Stimulated activated CD4-positive, alpha-beta T cell treated with anti-CD3 and anti-CD28 coated beads, Interleukin-4, amount 100 ng/mL, for 1 hour (primary cell): ENCODE data around the gene USP40.
"Not testable (repeated sequence)": the region's sequence is repeated elsewhere in the genome, so short reads cannot be mapped to it uniquely, and the experiment has no call there.

Experiments
- DNase-seq: peaks from one replicate; pipeline ENCODE4 v3.0.0-alpha.2; 2020

Gene USP40

DNA sequence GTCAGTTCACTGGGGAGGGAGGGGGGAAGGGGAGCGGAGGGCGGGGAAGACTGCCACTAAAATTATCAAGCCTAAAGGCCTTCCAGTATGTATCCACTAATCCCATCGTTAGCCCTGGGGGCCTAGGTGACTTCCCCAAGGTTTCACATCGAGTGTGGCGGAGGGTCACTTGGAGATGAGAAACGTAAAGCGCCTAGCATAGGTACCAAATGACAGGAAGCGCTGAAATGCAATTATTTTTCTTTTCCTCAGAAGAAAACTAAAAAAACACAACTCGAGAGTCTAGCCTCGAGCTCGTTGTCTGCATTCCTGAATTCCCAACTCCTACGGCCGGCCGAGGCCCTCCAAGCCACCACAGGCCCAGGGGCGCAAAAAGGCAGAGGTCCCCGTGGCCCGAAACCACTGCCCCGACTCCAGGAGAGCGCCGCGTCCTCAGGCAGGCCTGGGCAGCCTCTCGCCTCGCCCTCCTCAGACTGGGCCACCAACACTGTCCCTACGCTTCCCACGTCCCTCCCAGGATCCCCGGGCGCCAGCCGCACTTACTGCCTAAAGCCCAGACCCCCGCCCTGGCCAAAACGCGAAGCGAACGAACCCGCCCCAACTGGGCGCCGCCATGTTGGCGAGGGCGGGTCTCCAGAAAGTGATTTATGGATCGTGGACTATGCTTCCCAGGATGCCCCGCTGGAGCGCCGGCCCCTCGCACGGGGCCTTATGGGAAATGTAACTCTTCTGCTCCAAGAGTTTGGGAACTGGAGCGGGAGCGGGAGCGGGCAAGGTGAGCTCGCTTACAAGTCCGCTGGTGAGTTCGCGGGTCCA is at the start of gene USP40:
TSS of gene USP40 (minus strand) at position 642 of the 816 bp plus-strand sequence. CDS start 1,228 bp downstream, outside the sequence.
- DNase-seq, result peak; percentile 57

GRCh38 chr2:233611284-233611683 is 44.7 kb upstream of the USP40 start:
- DNase-seq, result no peak

DNA sequence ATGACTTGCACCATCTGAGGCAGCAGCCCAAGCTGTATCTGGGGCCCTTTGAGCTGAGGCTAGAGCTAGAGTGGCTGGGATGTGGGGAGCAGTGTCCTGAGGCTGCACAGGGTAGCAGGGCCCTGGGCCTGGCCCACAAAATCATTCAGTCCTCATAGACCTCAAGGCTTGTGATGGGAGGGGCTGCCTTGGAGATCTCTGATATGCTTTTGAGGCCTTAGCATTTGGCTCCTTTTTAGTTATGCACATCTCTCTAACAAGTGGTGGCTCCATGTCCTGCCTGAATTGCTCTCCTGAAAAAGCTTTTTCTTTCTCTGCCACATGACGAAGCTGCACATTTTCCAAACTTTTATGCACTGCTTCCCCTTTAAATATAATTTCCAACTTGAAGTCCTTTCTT is 39.1 kb upstream of the USP40 start:
- no peak for DNase-seq

DNA sequence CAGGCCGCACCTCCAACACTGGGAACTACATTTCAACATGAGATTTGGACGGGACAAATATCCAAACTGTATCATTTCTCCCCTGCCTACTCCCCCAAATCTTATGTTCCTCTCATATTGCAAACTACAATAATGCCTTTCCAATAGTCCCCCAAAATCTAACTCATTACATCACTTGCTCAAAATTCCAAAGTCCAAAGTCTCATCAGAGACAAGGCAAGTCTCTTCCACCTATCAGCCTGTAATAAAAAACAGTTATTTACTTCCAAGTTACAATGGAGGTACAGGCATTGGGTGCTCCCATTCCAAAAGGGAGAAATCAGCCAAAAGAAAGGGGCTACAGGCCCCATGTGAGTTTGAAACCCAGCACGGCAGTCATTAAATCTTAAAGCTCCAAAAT is 38.2 kb upstream of the USP40 start:
- no peak for DNase-seq

GRCh38 chr2:233603520-233603919 is 36.9 kb upstream of the USP40 start:
- DNase-seq, result no peak

DNA sequence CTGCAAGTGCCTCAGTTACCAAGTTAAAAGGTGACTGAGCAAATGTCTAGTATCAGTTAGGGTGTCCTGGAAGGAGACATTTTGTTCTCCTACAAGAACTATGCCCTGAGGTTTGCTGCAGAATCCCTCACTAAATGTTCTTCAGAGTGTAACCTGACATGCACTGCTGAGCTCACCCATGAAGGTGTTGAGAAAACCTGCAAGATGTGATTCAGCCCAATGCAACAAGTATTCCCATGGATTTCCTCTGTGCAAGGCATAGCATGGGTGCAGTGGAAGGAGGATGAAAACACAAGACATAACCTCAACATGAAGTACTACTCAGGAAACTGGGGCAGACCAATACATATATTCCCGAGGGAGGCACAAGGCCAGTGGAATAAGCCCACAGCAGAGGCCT is 35.5 kb upstream of the USP40 start:
- no peak for DNase-seq

DNA sequence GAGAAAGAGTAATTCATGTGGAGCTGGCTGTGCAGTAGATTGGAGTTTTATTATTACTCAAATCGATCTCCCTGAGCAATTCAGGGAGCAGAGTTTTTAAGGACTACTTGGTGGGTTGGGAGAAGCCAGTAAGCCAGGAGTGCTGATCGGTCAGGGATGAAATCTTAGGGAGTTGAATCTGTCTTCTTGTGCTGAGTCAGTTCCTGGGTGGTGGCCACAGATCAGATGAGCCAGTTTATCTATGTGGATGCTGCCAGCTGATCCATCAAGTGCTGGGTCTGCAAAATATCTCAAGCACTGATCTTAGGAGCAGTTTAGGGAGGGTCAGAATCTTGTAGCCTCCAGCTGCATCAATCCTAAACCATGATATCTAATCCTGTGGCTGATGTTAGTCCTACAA is 33.8 kb upstream of the USP40 start:
- DNase-seq, result no peak

DNA sequence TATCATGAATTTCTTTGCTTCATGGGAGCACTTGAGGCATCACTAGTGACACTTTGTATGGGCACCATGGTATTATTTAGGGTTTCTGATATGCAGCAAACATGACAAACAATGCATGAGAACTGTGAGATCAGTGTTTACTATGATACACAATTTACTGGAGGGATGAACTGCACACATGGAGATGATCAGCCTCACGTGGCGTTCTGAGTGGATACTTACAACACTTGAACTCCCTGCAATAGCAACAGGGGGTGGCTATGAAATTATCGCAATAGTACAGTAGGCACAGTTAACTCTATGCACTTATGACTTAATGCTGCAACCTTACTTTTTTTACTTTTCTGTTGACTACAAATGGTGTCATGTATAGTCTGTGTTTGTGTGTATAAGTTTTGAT is 32.4 kb upstream of the USP40 start:
- no peak for DNase-seq

DNA sequence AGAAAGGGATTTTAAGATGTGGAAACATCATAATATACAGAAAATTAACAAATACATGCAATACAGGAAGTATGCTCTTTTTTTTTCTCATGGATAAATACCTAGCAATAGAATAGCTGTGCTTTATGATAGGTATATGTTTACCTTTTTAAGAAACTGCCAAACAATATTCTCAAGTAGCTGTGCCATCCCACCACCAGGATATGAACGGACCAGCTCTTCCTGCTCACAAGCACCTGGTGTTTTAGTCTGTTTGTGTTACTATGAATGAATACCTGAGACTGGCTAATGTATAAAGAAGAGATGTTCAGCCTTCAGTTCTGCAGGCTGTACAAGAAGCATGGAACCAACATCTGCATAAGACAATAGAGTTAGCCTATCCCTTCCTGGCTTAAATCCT is 30.9 kb upstream of the USP40 start:
- DNase-seq, result no peak

- DNase-seq, result no peak
Observed at GRCh38 chr2:233593201-233593600, 26.6 kb upstream of the USP40 start.

- not testable (repeated sequence) for DNase-seq
Observed at GRCh38 chr2:233592706-233593105, 26.1 kb upstream of the USP40 start.

GRCh38 chr2:233588400-233588799 is 21.8 kb upstream of the USP40 start:
- DNase-seq, result no peak

DNA sequence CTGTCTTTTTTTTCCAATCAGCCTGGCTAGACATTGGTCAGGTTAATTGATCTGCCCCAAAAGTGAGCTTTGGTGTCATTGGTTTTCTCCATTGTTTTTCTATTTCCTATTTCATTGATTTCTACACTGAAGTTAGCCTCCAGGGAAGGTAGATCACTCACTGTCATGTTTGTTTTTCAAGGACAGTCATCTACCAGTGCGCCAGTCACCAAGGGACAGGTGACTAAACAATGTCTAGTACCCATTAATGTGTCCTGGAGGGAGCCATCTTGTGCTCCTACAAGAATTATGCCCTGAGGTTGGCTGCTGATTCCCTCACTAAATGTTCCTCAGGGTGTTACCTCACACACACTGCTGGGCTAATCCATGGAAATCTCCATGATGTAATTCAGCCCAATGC is 17.6 kb upstream of the USP40 start:
- DNase-seq, result no peak

- DNase-seq, result not testable (repeated sequence)
Observed at GRCh38 chr2:233583217-233583965, 16.8 kb upstream of the USP40 start.

DNA sequence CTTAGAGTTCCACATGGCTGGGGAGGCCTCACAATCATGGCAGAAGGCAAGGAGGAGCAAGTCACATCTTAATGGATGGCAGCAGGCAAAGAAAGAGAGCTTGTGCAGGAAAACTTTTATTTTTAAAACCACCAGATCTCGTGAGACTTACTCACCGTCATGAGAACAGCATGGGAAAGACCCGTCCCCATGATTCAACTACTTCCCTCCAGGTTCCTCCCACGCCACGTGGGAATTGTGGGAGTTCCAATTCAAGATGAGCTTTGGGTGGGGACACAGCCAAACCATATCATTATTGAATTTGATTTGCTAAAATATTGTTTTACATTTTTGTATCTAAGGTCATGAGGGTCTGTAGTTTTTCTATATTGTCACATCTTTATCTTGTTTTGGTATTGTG is 10.8 kb upstream of the USP40 start:
- not testable (repeated sequence) for DNase-seq

GRCh38 chr2:233572468-233572867 is 5.9 kb upstream of the USP40 start:
- DNase-seq, result no peak

DNA sequence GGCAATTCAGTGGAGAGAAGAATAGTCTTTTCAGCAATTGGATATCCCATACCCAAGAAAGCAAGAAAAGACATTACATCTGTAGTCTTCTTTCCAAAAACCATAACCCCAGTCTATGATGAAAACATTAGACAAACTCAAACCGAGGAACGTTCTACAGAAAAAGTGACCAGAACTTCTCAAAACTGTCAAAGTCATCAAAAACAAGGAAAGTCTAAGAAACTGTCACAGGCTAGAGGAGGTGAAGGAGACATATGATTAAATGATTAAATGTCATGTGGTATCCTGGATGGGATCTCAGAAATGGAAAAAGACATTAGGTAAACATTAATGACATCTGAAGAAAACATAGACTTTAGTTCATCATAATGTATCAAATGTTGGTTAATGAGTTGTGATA is 4.9 kb upstream of the USP40 start:
- DNase-seq, result no peak

GRCh38 chr2:233571001-233571400 is 4.4 kb upstream of the USP40 start:
- no peak for DNase-seq

GRCh38 chr2:233565685-233566140 is 869 bp downstream of the USP40 start:
- no peak for DNase-seq

- no peak for DNase-seq
Observed at GRCh38 chr2:233563663-233564430, 2.7 kb downstream of the USP40 start.

- DNase-seq, result no peak
Observed at GRCh38 chr2:233556881-233557736, 9.5 kb downstream of the USP40 start.

DNA sequence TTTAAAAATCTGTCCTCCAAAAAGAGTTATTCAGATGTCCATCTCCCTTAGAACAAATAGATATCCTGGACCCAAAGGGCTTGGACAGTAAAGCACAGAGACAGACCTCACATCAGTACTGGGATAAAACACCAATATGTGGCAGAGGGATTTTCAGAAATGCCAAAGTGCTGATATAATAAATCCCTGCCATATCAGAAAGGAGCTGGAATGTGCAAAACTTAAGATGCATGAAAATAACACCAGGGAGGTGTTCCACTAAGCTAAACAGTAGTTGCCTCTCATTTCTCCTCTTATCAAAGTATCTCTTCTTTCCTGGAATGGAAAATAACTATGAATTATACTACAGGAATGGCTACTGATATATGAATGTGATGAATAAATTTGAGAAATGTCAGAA is 13.2 kb downstream of the USP40 start:
- no peak for DNase-seq
